BLaER1 treated with 17β-estradiol and CSF1 and Interleukin-3, amounts not matched to agents 10 nM and 100 nM (cell line): Measurements from ENCODE around the gene PTPRN2.

Experiments
- H3K27ac ChIP-seq, 11 experiments: shearing (Covaris generic); formaldehyde crosslinking; 2 replicates each; pipeline ENCODE4 v1.8.1; 2022
- H3K27me3 ChIP-seq, 11 experiments: shearing (Covaris generic); formaldehyde crosslinking; 2 replicates each; pipeline ENCODE4 v1.8.1; 2022
- H3K36me3 ChIP-seq, 11 experiments: shearing (Covaris generic); formaldehyde crosslinking; 2 replicates each; pipeline ENCODE4 v1.8.1; 2022
- H3K4me1 ChIP-seq, 10 experiments: shearing (Covaris generic); formaldehyde crosslinking; 2 replicates each; pipeline ENCODE4 v1.8.1; 2022
- H3K4me2 ChIP-seq, 11 experiments: shearing (Covaris generic); formaldehyde crosslinking; 2 replicates each; pipeline ENCODE4 v1.8.1; 2022
- H3K4me3 ChIP-seq, 10 experiments: shearing (Covaris generic); formaldehyde crosslinking; 2 replicates each; pipeline ENCODE4 v1.8.1; 2022
- H3K9ac ChIP-seq, 11 experiments: shearing (Covaris generic); formaldehyde crosslinking; 2 replicates each; pipeline ENCODE4 v1.8.1; 2022
- H3K9me3 ChIP-seq, 11 experiments: shearing (Covaris generic); formaldehyde crosslinking; replicated peaks in 1 of 11; 2 replicates each; pipeline ENCODE4 v1.8.1; 2022
- H4K20me1 ChIP-seq, 11 experiments: shearing (Covaris generic); formaldehyde crosslinking; 2 replicates each; pipeline ENCODE4 v1.8.1; 2022
- Cebpa-rat ChIP-seq, 11 experiments: shearing (Covaris generic); IDR thresholded peaks; 2 replicates each; pipeline ENCODE4 v1.8.1; 2022

PTPRN2 gene

DNA sequence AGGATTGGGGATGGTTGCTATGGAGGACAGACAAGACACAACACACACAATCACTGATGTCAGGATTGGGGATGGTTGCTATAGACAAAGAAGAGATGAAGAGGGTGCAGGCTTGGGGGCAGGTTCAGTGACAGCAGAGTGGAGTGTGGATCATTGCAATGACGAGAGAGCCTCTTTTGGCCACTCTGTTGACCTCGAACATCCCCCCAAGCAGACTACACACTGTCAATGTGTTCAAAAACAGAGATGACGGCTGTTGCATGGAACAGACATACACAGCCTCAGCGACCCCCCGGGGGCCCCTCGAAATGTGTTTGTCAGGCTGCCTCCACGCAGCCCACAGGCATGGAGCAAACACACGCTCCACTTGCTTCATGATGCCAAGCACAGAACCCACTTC is 133.0 kb downstream of the PTPRN2 start:
- no peaks in the 10 kb centered on the region for H3K27me3 ChIP-seq
- no peak overlapping the region for H3K4me3 ChIP-seq
- H3K4me1 ChIP-seq: no peaks in the 10 kb centered on the region; a peak in 1 of 20 replicates
- H4K20me1 ChIP-seq: no peaks in the 10 kb centered on the region; a peak in 1 of 22 replicates
- no peak overlapping the region for H3K9ac ChIP-seq
- H3K36me3 ChIP-seq: no peaks in the 10 kb centered on the region
- H3K27ac ChIP-seq: no peak overlapping the region
- H3K4me2 ChIP-seq: no peak overlapping the region
- peaks cover 10 to 25% (median 16%) of the 10 kb centered on the region in 11 experiments; a peak in 20 of 22 replicates for H3K9me3 ChIP-seq
- TF ChIP-seq Cebpa-rat (IDR thresholded peaks at IDR 0.05): no peak

DNA sequence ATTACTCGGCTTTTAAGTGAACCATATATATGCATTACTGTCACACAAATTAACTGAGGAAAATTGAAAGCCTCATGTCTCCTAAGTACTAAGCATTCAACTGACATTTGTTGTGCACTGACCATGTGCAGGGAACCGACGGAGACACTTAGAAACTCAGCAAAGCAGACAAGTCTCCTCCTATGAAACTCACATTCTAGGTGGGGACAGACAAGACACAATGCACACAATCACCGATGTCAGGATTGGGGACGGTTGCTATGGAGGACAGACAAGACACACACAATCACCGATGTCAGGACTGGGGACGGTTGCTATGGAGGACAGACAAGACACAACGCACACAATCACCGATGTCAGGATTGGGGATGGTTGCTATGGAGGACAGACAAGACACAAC is 134.0 kb downstream of the PTPRN2 start:
- H3K27ac ChIP-seq: no peak overlapping the region
- no peak overlapping the region for H3K4me2 ChIP-seq
- H3K4me1 ChIP-seq: no peaks in the 10 kb centered on the region; a peak in 1 of 20 replicates
- no peak for TF ChIP-seq Cebpa-rat (IDR thresholded peaks at IDR 0.05)
- no peaks in the 10 kb centered on the region for H3K27me3 ChIP-seq
- peaks cover 10 to 25% (median 16%) of the 10 kb centered on the region in 11 experiments; a peak in 20 of 22 replicates for H3K9me3 ChIP-seq
- no peaks in the 10 kb centered on the region; a peak in 1 of 22 replicates for H4K20me1 ChIP-seq
- H3K36me3 ChIP-seq: no peaks in the 10 kb centered on the region
- no peak overlapping the region for H3K4me3 ChIP-seq
- H3K9ac ChIP-seq: no peak overlapping the region

DNA sequence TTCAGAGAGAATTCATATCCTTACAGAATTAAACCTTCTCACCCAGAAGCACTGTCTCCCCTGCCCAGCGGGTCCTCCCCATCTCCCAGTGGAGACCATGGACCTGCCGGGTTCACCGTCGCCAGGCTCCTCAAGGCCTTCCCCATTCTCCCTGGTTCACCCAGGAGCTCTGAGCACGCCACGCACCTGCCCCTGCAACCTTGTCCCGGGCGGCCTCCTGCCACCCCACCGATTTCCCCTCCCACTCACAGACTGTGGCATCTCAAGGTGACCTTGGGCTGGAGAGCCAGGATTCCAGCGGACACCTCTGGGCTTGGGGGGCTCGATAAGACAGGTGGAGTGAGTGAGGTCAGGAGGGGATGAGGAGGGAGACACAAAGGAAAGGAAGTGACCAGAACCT is 135.3 kb downstream of the PTPRN2 start:
- H3K27me3 ChIP-seq: no peaks in the 10 kb centered on the region
- H3K4me3 ChIP-seq: no peak overlapping the region

DNA sequence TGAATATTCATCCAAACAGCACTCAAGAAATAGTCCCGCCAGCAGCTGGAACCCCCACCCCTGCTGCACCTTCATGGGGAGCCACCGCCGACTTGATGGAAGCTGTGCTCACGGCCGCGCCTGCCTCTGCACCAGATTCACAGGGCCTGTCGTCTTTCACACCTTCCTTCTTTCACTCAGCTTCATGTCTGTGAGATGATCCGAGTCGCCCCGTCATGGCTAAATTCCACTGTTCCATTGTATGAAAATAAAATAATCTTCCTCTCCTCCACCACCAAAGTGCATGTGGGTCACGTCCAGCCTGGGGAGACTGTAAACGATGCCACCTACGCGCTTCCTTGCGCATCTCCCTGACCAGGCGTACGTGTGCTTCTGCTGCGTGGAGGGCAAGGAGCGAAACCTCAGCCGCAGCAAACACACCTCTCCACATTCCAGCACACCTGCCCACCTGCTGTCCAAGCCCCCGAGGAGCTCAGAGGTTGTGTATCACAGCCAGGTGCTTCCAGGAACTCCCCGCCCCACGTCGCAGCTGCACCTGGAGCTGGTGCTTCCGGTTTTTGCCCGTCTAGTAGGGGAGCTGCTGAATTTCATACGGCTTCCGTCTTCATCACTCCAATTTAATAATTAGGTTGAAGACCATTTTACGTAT is 137.0 kb downstream of the PTPRN2 start:
- Histone ChIP-seq H3K4me1 (peaks cover 0 to under 1% (median 0%) of the 10 kb centered on the region in 10 experiments; a peak in 1 of 20 replicates), H3K36me3 (no peaks in the 10 kb centered on the region), H3K9ac (no peak overlapping the region), H3K27me3 (no peaks in the 10 kb centered on the region), H3K9me3 (peaks cover 1 to 9% (median 5%) of the 10 kb centered on the region in 11 experiments; a peak in 19 of 22 replicates), H3K4me3 (no peak overlapping the region), H4K20me1 (peaks cover 0 to 6% (median 0%) of the 10 kb centered on the region in 11 experiments; a peak in 1 of 22 replicates), H3K27ac (no peak overlapping the region), H3K4me2 (no peak overlapping the region)
- TF ChIP-seq Cebpa-rat (IDR thresholded peaks at IDR 0.05): no peak

More for the DNA sequence above, 135.3 kb downstream of the PTPRN2 start:
- Histone ChIP-seq H3K27ac (no peak overlapping the region), H3K36me3 (no peaks in the 10 kb centered on the region), H3K9me3 (peaks cover 10 to 25% (median 16%) of the 10 kb centered on the region in 11 experiments; a peak in 20 of 22 replicates), H3K4me1 (no peaks in the 10 kb centered on the region; a peak in 1 of 20 replicates), H3K9ac (no peak overlapping the region), H4K20me1 (peaks cover 0 to 5% (median 0%) of the 10 kb centered on the region in 11 experiments; a peak in 1 of 22 replicates), H3K4me2 (no peak overlapping the region)
- TF ChIP-seq Cebpa-rat (IDR thresholded peaks at IDR 0.05): no peak

DNA sequence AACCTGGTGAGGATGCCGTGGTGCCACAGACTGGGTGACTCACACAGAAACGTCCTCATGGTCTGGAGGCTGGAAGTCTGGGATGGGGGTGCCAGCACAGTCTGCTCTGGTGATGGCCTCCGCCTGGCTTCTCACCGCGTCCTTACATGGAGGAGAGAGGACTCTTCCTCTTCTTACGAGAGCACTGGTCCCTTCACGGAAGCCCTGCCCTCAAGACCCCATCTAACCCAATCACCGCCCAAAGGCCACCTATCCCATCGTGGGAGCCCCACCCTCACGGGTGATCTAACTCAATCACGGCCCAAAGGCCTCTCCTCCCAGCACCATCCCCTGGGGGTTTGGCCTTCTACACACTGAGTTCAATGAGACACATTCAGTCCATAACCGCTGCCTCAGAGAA is 137.7 kb downstream of the PTPRN2 start:
- Histone ChIP-seq H3K4me3 (no peak overlapping the region), H4K20me1 (peaks cover 0 to 6% (median 0%) of the 10 kb centered on the region in 11 experiments; a peak in 1 of 22 replicates), H3K9ac (no peak overlapping the region), H3K36me3 (no peaks in the 10 kb centered on the region), H3K4me1 (peaks cover 0 to 7% (median 5%) of the 10 kb centered on the region in 10 experiments; a peak in 12 of 20 replicates), H3K4me2 (no peak overlapping the region), H3K27ac (no peak overlapping the region), H3K9me3 (peaks cover 0 to 5% (median 4%) of the 10 kb centered on the region in 11 experiments; a peak in 6 of 22 replicates), H3K27me3 (peaks cover 0 to 2% (median 0%) of the 10 kb centered on the region in 11 experiments; a peak in 1 of 22 replicates)
- TF ChIP-seq Cebpa-rat (IDR thresholded peaks at IDR 0.05): no peak

DNA sequence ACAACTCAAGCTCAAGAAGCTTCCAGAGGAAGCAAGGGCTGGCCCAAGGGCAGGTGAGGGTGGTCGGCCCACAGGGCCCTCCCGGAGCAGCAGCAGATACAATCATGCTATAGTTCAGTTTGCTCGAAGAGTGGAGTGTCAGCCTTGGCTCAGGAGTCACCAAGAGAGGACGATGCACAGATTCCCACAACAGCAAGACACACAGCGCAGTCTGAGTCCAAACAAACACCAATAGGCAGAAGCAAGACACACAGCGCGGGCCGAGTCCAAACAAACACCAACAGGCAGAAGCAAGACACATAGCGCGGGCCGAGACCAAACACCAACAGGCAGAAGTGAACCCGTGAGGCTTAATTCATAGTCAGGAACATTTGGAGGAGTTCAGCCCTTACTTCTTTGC is 138.4 kb downstream of the PTPRN2 start:
- no peaks in the 10 kb centered on the region for H3K9me3 ChIP-seq
- no peak overlapping the region for H3K27ac ChIP-seq
- peaks cover 0 to 14% (median 12%) of the 10 kb centered on the region in 10 experiments; a peak in 13 of 20 replicates for H3K4me1 ChIP-seq
- H3K4me3 ChIP-seq: no peak overlapping the region
- H3K9ac ChIP-seq: no peak overlapping the region
- H3K27me3 ChIP-seq: peaks cover 0 to 3% (median 0%) of the 10 kb centered on the region in 11 experiments; a peak in 1 of 22 replicates
- no peaks in the 10 kb centered on the region for H3K36me3 ChIP-seq
- peaks cover 0 to 6% (median 0%) of the 10 kb centered on the region in 11 experiments; a peak in 1 of 22 replicates for H4K20me1 ChIP-seq
- no peak for TF ChIP-seq Cebpa-rat (IDR thresholded peaks at IDR 0.05)
- H3K4me2 ChIP-seq: no peak overlapping the region

DNA sequence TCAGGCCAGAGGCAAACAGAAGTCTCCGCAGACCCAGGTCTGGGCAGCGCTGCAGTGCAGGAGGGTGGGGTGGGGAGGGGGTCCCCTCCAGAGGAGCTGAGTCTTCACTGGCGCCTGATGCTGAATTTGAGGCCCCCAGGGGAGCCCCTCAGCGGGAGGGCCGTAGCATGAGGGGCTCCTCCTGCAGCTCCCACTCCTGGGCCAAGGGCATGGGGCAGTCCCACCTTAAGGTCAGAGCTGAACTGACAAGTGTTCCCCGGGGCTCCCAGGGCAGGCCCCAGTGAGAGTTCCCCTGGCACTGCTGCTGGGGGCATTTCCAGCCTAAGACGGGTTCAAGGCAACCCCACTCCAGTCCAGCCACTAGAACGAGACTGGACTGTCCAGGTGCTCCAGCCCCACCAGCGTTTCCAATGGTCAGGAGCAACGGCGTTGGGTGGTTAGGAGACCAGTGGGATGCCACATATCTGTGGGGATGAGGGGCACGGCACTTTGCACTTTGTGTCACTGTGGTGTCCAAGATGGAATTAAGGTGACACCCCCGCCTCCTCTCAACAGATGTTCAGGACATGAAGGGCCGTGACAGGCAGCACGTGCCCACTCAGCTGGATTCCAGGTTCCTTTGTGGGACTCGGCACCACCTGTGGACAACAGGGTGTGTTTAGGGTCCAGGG is 139.1 kb downstream of the PTPRN2 start:
- no peaks in the 10 kb centered on the region for H3K36me3 ChIP-seq
- TF ChIP-seq Cebpa-rat (IDR thresholded peaks at IDR 0.05): no peak
- H3K27me3 ChIP-seq: peaks cover 0 to 3% (median 0%) of the 10 kb centered on the region in 11 experiments; a peak in 1 of 22 replicates
- H3K4me2 ChIP-seq: no peak overlapping the region
- H3K9ac ChIP-seq: no peak overlapping the region
- peaks cover 0 to 21% (median 19%) of the 10 kb centered on the region in 10 experiments; a peak in 15 of 20 replicates for H3K4me1 ChIP-seq
- H3K27ac ChIP-seq: no peak overlapping the region
- H4K20me1 ChIP-seq: peaks cover 0 to 6% (median 0%) of the 10 kb centered on the region in 11 experiments; a peak in 1 of 22 replicates
- H3K4me3 ChIP-seq: no peak overlapping the region
- no peaks in the 10 kb centered on the region for H3K9me3 ChIP-seq

DNA sequence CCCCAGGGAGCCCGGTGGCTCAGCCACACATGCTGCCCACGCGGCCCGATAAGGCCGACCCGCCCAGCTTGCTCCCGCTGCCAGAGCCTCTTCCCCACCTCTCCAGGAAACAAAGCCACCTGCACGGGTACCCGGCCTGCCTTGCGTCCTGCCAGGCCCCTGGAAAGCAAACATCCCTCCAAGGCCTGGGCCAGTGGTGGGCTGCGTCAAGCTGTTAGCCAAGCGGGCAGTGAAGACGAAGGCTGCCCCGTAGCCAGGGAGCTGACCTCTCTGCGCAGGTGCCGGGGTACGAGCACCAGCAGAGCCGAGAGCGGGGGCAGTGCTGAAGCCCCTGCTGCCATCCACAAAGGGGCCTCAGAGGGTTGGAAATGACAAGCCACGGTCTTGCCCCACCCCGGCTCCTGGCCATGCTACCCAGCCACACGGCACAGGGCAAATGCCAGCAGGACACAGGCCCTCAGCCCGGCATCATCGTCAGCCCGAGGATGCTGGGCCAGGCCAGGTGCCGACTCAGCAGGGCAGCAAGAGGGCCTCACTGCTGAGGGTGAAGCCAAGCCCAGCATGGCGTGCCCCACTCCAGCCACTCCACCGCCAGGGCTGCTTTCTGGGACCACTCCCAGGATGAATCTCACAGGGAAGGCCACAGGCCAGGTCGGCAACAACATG is 140.0 kb downstream of the PTPRN2 start:
- no peak overlapping the region for H3K4me2 ChIP-seq
- no peaks in the 10 kb centered on the region for H3K9me3 ChIP-seq
- no peak overlapping the region for H3K9ac ChIP-seq
- no peaks in the 10 kb centered on the region for H3K36me3 ChIP-seq
- H3K4me1 ChIP-seq: peaks cover 7 to 30% (median 28%) of the 10 kb centered on the region in 10 experiments
- TF ChIP-seq Cebpa-rat (IDR thresholded peaks at IDR 0.05): no peak
- H3K4me3 ChIP-seq: no peak overlapping the region
- H4K20me1 ChIP-seq: peaks cover 0 to 6% (median 0%) of the 10 kb centered on the region in 11 experiments; a peak in 1 of 22 replicates
- no peak overlapping the region for H3K27ac ChIP-seq
- H3K27me3 ChIP-seq: peaks cover 0 to 3% (median 0%) of the 10 kb centered on the region in 11 experiments; a peak in 1 of 22 replicates

DNA sequence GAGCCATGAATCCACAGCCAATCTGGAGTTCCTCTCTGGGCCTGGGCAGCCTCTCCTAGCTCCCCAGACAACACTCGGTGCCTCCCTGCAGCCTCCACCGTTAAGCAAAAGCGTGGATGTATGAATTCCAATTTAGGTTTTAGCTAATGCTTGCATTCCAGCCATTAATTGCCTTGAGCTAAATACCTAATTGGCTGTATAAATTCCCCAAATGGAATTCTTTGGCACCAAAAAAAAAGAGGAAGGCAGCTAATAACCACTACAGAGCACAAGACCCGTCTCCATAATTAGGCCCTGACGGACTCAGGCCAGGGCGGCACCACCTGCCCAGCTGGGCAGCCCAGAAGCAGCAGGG is 140.5 kb downstream of the PTPRN2 start:
- H3K27me3 ChIP-seq: peaks cover 0 to 3% (median 0%) of the 10 kb centered on the region in 11 experiments; a peak in 1 of 22 replicates
- H3K9me3 ChIP-seq: no peaks in the 10 kb centered on the region
- no peak overlapping the region for H3K9ac ChIP-seq
- H3K27ac ChIP-seq: no peak overlapping the region
- no peak overlapping the region for H3K4me3 ChIP-seq
- no peak for TF ChIP-seq Cebpa-rat (IDR thresholded peaks at IDR 0.05)
- H3K4me2 ChIP-seq: no peak overlapping the region
- no peaks in the 10 kb centered on the region for H3K36me3 ChIP-seq
- peaks cover 0 to 6% (median 0%) of the 10 kb centered on the region in 11 experiments; a peak in 1 of 22 replicates for H4K20me1 ChIP-seq
- peaks cover 12 to 35% (median 33%) of the 10 kb centered on the region in 10 experiments for H3K4me1 ChIP-seq
